GM06990 (cell line): Measurements from ENCODE around the gene PEX6.

ENCODE experiments used
- DNase-seq: peaks from one replicate; pipeline ENCODE4 v3.0.0-alpha.2; 2011; ENCODE audit not compliant: insufficient read length; ENCODE audit errors: extremely low read depth
- H3K27me3 ChIP-seq: replicated peaks from 2 replicates; pipeline ENCODE4 v1.6.0; 2011; ENCODE audit warnings: low read length; ENCODE audit not compliant: control insufficient read depth, insufficient read depth
- H3K36me3 ChIP-seq: 2 replicates; pipeline ENCODE4 v1.5.1; 2011; ENCODE audit warnings: low read length; ENCODE audit not compliant: control insufficient read depth, insufficient read depth
- H3K4me3 ChIP-seq: replicated peaks from 2 replicates; pipeline ENCODE4 v1.5.1; 2011; ENCODE audit warnings: low read depth, mild to moderate bottlenecking, control low read depth, low read length
- TF ChIP-seq, protein P1 (sequence below): IDR thresholded peaks from 2 replicates; pipeline ENCODE4 v1.5.1; 2011; ENCODE audit warnings: low read length, control low read depth, mild to moderate bottlenecking, inconsistent platforms; ENCODE audit not compliant: insufficient read depth, poor library complexity, severe bottlenecking

Gene PEX6

DNA sequence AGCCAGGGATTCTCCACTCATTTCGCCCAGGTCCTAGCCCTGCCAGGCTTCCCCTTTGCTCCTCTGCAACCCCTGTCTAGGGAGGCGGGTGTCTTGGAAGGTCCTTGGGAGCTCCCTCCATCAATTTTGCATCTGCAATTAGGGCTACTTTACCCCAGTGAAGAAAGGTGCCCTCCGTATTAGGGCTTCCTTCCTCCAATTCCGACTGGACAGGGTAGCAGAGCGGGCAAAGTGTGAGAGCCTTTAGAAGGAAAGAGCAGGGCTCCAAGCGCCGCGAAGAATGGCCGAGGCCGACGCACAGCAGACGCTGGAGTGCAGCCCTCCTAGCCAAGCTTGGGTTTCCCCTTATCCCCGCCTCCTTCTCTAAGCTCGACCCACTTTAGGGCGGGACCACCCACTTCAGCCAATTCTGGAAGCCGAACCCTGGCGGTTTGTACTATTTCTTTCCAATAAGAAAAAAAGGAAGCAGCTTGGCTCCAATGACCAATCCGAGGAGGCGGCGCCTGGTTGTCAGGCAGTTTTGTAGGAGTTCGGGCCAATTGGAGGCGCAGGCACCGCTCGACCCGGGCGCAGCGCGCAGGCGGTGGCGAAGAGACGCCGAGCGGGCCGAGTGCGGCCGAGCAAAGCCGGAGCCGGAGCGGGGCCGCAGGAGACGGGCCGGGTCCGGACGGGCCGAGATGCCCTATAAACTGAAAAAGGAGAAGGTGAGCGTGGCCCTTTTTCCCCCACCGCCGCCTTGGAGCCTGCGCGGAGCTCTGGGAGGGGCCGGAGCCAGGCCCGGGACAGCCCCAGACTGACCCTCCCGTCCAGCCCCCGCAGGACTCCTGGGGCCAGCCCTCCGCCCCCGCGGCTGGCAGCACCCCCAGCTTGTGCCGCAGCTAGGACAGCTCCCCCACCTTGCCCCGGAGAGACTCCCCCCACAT is 5.3 kb upstream of the PEX6 start, which contains the start of gene PPP2R5D:
Gene PPP2R5D, plus strand, starts transcription at position 570 of the 923 bp plus-strand sequence. Its CDS starts 108 bp downstream, at position 678.
- Histone ChIP-seq H3K36me3 (no peaks in the 10 kb centered on the region; the same call in none of the 2 replicates), H3K4me3 (peak within 1 kb of the TSS; percentile 83), H3K27me3 (no peaks in the 10 kb centered on the region)
- peak; percentile 92 for DNase-seq
- TF ChIP-seq, protein P1, sequence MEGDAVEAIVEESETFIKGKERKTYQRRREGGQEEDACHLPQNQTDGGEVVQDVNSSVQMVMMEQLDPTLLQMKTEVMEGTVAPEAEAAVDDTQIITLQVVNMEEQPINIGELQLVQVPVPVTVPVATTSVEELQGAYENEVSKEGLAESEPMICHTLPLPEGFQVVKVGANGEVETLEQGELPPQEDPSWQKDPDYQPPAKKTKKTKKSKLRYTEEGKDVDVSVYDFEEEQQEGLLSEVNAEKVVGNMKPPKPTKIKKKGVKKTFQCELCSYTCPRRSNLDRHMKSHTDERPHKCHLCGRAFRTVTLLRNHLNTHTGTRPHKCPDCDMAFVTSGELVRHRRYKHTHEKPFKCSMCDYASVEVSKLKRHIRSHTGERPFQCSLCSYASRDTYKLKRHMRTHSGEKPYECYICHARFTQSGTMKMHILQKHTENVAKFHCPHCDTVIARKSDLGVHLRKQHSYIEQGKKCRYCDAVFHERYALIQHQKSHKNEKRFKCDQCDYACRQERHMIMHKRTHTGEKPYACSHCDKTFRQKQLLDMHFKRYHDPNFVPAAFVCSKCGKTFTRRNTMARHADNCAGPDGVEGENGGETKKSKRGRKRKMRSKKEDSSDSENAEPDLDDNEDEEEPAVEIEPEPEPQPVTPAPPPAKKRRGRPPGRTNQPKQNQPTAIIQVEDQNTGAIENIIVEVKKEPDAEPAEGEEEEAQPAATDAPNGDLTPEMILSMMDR: no peak

DNA sequence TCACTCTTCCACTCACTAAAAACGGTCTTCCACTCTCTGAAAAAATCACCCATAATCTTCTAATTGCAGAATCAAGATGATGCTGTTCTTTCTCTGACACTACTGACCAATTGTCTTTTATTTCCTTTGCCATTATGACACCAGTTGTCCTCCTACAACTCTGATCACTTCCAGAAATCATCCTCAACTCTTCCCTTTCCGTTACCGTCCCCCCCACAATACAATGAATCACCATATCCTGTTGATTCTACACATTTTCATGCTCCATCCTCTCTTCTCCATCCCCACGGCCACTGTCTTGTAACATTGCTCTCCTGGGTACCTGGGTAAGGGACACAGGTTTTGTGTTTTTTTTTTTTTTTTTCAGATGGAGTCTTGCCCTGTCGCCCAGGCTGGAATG is 2.9 kb upstream of the PEX6 start:
- DNase-seq: no peak
- H3K36me3 ChIP-seq: no peaks in the 10 kb centered on the region
- H3K4me3 ChIP-seq: no peak overlapping the region
- H3K27me3 ChIP-seq: no peaks in the 10 kb centered on the region
- TF ChIP-seq, protein P1: no peak

DNA sequence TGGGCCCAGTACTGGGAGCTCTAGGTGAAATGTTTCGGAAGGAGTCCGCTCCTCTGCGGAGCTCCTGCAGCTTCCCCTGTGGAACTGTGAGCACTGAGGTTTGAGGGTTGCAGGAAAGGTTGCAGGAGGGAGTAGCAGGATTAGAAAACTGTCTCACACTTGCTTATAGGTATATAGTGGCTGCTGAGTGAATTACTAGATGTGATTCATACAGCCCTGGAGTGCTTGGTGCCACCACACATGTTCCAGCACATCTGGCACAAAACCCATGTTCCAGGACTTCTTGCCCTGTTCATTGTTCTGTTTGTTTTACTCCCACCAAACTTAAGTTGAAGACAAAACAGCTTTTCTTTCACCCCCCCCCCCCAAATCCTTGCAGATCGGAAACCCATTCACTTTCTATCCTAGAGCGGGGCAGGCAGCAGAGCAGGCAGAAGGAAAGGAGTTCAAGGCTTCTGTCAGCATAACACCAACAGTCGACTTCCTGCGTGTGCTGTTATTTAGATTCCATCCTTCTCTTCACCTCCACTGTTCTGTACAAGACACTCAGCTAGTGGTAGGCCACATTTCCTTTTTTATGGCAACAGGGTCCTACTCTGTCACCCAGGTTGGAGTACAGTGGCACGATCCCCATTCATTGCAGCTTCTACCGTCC is 669 bp upstream of the PEX6 start:
- TF ChIP-seq, protein P1: no peak
- H3K36me3 ChIP-seq: no peaks in the 10 kb centered on the region; the same call in 1 of the 2 replicates
- DNase-seq: no peak
- H3K27me3 ChIP-seq: no peaks in the 10 kb centered on the region
- H3K4me3 ChIP-seq: peak overlapping the region; percentile 73

DNA sequence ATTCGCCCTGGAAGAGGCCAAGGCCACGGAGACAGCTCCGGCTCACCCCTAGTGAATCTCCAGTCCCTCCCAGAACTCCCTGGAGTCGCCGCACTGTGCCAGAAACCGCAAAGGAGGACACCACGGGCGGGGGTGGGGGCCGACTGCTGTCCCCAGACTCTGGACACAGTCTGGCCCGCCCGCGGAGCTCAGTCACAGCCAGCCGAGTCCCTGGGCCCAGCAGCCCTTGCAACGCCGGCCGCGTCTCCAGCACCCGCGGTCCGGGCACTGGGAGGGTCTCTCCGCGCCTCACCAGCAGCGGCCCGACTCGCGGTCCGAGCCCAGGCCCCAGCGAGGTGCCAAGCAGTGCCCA is 518 bp downstream of the PEX6 start:
- no peaks in the 10 kb centered on the region for H3K27me3 ChIP-seq
- peak; percentile 33 for DNase-seq
- peak overlapping the region; percentile 73 for H3K4me3 ChIP-seq
- TF ChIP-seq, protein P1: no peak
- H3K36me3 ChIP-seq: peaks cover 1% of the 10 kb centered on the region

DNA sequence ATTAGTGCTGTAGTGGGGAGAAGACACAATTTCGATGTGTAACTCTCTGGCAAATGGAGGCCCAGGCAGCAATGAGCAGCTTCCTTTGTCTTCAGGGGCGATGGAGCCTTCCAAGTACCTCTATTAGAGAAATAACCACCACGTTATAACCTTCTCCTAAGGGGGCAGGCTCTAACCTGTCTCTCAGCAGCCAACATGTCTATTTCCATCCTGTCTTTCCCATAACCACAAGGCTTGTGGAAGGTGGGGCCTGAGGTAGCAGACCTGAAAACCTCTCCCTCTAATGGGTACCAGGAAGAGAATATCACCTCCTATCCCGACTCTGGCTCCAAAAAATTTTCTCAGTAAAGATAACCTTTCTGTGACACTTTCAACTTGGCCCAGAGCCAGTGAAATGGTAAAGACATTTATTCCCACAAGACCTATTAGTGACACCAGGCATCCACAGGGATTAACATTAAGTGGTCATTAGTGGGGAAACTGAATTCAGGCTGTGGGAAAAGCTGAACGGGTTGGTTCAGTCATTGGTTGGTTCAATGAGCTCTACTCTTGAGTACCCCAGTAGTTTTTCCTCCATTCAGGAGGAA is 4.0 kb downstream of the PEX6 start:
- H3K27me3 ChIP-seq: no peaks in the 10 kb centered on the region
- peaks cover 3% of the 10 kb centered on the region for H3K36me3 ChIP-seq
- DNase-seq: no peak
- TF ChIP-seq, protein P1: no peak
- no peak overlapping the region for H3K4me3 ChIP-seq
